Measurements from ENCODE around the gene LRRC49. TPM values are rescaled to one million over a fixed set of nuclear protein-coding genes. Genes with fewer than 3 reads are reported as not detected.

The LRRC49 gene
- total RNA-seq, 2 experiments from 2014 or later = not detected

- CTCF ChIA-PET (ENCODE audit: unreplicated experiment) = no interaction called here
- no TSS peak for BruUV-seq (replicated peaks)
- no peaks in the 10 kb centered on the region for H3K9me3 ChIP-seq (ENCODE audit: low read length)
Measured at GRCh38 chr15:71005895-71006294, 113.3 kb downstream of the LRRC49 start.

GRCh38 chr15:71008250-71008870 is 115.7 kb downstream of the LRRC49 start:
- no peak overlapping the region for H3K4me3 ChIP-seq (ENCODE audit: low read depth, low read length, poor library complexity, severe bottlenecking)
- no peaks in the 10 kb centered on the region for H3K36me3 ChIP-seq (ENCODE audit: insufficient read depth, low read length)
- H4K20me1 ChIP-seq (ENCODE audit: insufficient read depth, low read length) = no peaks in the 10 kb centered on the region
- H3K4me2 ChIP-seq (ENCODE audit: low read length) = no peak overlapping the region
- no peak for TF ChIP-seq CTCF (conservative IDR thresholded peaks at IDR 0.05; ENCODE audit: low read length)
- no peak for TF ChIP-seq EZH2phosphoT487 (IDR thresholded peaks at IDR 0.05; ENCODE audit: borderline replicate concordance, low read depth, low read length)
- no peak overlapping the region for H3K27ac ChIP-seq (ENCODE audit: low read depth, low read length, poor library complexity, severe bottlenecking)
- H3K9me2 ChIP-seq (ENCODE audit: insufficient read depth, low read length) = no peaks in the 10 kb centered on the region
- no peaks in the 10 kb centered on the region for H3K4me1 ChIP-seq (ENCODE audit: insufficient read depth, low read length, poor library complexity, severe bottlenecking)
- H3K79me2 ChIP-seq (ENCODE audit: insufficient read depth, low read depth, low read length) = no peaks in the 10 kb centered on the region
- H3K9me3 ChIP-seq (ENCODE audit: low read length) = no peaks in the 10 kb centered on the region
- ChIA-PET CTCF (ENCODE audit: unreplicated experiment) (no interaction called here), POLR2A (no interaction called here)
- intact Hi-C loops (cut with micrococcal nuclease; ENCODE audit: unreplicated experiment) = no loop called here
- H2AFZ ChIP-seq (ENCODE audit: low read length) = no peak overlapping the region
- no peak for DNase-seq (ENCODE audit: low spot score)
- no TSS peak for BruUV-seq (replicated peaks)

More at GRCh38 chr15:71005895-71006294, 113.3 kb downstream of the LRRC49 start:
- DNase-seq (ENCODE audit: low spot score) = no peak
- H4K20me1 ChIP-seq (ENCODE audit: insufficient read depth, low read length) = no peaks in the 10 kb centered on the region
- intact Hi-C loops (cut with micrococcal nuclease; ENCODE audit: unreplicated experiment) = no loop called here
- POLR2A ChIA-PET = no interaction called here
- H3K27ac ChIP-seq (ENCODE audit: low read depth, low read length, poor library complexity, severe bottlenecking) = no peak overlapping the region
- H3K4me3 ChIP-seq (ENCODE audit: low read depth, low read length, poor library complexity, severe bottlenecking) = no peak overlapping the region
- no peaks in the 10 kb centered on the region for H3K36me3 ChIP-seq (ENCODE audit: insufficient read depth, low read length)
- H3K4me2 ChIP-seq (ENCODE audit: low read length) = no peak overlapping the region
- no peaks in the 10 kb centered on the region for H3K79me2 ChIP-seq (ENCODE audit: insufficient read depth, low read depth, low read length)
- no peaks in the 10 kb centered on the region for H3K4me1 ChIP-seq (ENCODE audit: insufficient read depth, low read length, poor library complexity, severe bottlenecking)
- no peaks in the 10 kb centered on the region for H3K9me2 ChIP-seq (ENCODE audit: insufficient read depth, low read length)
- no peak for TF ChIP-seq CTCF (conservative IDR thresholded peaks at IDR 0.05; ENCODE audit: low read length)
- no peak for TF ChIP-seq EZH2phosphoT487 (IDR thresholded peaks at IDR 0.05; ENCODE audit: borderline replicate concordance, low read depth, low read length)
- no peak overlapping the region for H2AFZ ChIP-seq (ENCODE audit: low read length)

- H3K79me2 ChIP-seq (ENCODE audit: insufficient read depth, low read depth, low read length) = no peaks in the 10 kb centered on the region
- H2AFZ ChIP-seq (ENCODE audit: low read length) = no peak overlapping the region
- H3K9me3 ChIP-seq (ENCODE audit: low read length) = no peaks in the 10 kb centered on the region
- no peak overlapping the region for H3K4me2 ChIP-seq (ENCODE audit: low read length)
- TF ChIP-seq CTCF (conservative IDR thresholded peaks at IDR 0.05; ENCODE audit: low read length) (no peak), EZH2phosphoT487 (IDR thresholded peaks at IDR 0.05; ENCODE audit: borderline replicate concordance, low read depth, low read length) (no peak)
- no TSS peak for BruUV-seq (replicated peaks)
- H3K4me3 ChIP-seq (ENCODE audit: low read depth, low read length, poor library complexity, severe bottlenecking) = no peak overlapping the region
- no peak overlapping the region for H3K27ac ChIP-seq (ENCODE audit: low read depth, low read length, poor library complexity, severe bottlenecking)
- ChIA-PET CTCF (ENCODE audit: unreplicated experiment) (no interaction called here), POLR2A (interaction anchor here (0.7 kb wide), 1 partner anchor 1964 kb away, joined by 4 read pairs; no protein-coding TSS in a partner anchor)
- no peaks in the 10 kb centered on the region for H4K20me1 ChIP-seq (ENCODE audit: insufficient read depth, low read length)
- no peaks in the 10 kb centered on the region for H3K4me1 ChIP-seq (ENCODE audit: insufficient read depth, low read length, poor library complexity, severe bottlenecking)
- H3K9me2 ChIP-seq (ENCODE audit: insufficient read depth, low read length) = no peaks in the 10 kb centered on the region
- DNase-seq (ENCODE audit: low spot score) = no peak
- intact Hi-C loops (cut with micrococcal nuclease; ENCODE audit: unreplicated experiment) = no loop called here
- H3K36me3 ChIP-seq (ENCODE audit: insufficient read depth, low read length) = no peaks in the 10 kb centered on the region
Measured at GRCh38 chr15:71010472-71010871, 117.8 kb downstream of the LRRC49 start.
